HepG2 (cell line): ENCODE measurements around the gene DTYMK. TPM values are rescaled to one million over a fixed set of nuclear protein-coding genes. Genes with fewer than 3 reads are reported as not detected.

Experiments used
- AKAP8 ChIP-seq: sonication (generic); formaldehyde crosslinking; IDR thresholded peaks from 2 replicates; pipeline ENCODE4 v1.5.1; 2020; ENCODE audit warnings: mild to moderate bottlenecking, missing genetic modification reagents
- ARID3A ChIP-seq: IDR thresholded peaks from 2 replicates; pipeline ENCODE4 v1.6.1; 2012; ENCODE audit warnings: low read depth, low read length, improper control_type of control experiment
- ARNT ChIP-seq: fragments of 450-650 bp; IDR thresholded peaks from 2 replicates; pipeline ENCODE4 v1.6.1; 2017
- FOXA1 ChIP-seq, 2 experiments: fragments of 450-650 bp in 1 of 2; sonication (generic) in 1 of 2; formaldehyde crosslinking in 1 of 2; IDR thresholded peaks; 2 replicates each; pipeline versions ENCODE4 v1.4.0 to v1.6.1; 2016 to 2020; ENCODE audit warnings: missing genetic modification reagents in 1 of 2
- HNF4G ChIP-seq, 2 experiments: sonication (generic) in 1 of 2; formaldehyde crosslinking in 1 of 2; IDR thresholded peaks; 2 replicates each; pipeline versions ENCODE4 v1.4.0 to v1.6.1; 2011 to 2020; ENCODE audit warnings: borderline replicate concordance in 2 of 2, low read depth in 2 of 2, mild to moderate bottlenecking in 2 of 2, low read length in 1 of 2, missing genetic modification reagents in 1 of 2, moderate library complexity in 1 of 2
- MEF2D ChIP-seq: sonication (generic); formaldehyde crosslinking; IDR thresholded peaks from 2 replicates; pipeline ENCODE4 v1.5.1; 2020; ENCODE audit warnings: mild to moderate bottlenecking, missing genetic modification reagents
- MEIS2 ChIP-seq: sonication (generic); formaldehyde crosslinking; IDR thresholded peaks from 2 replicates; pipeline ENCODE4 v1.9.0; 2021; ENCODE audit warnings: mild to moderate bottlenecking, missing genetic modification reagents
- ONECUT2 ChIP-seq: sonication (generic); formaldehyde crosslinking; IDR thresholded peaks from 2 replicates; pipeline ENCODE4 v1.4.0; 2020; ENCODE audit warnings: missing genetic modification reagents
- PHF8 ChIP-seq: sonication (generic); formaldehyde crosslinking; IDR thresholded peaks from 2 replicates; pipeline ENCODE4 v1.5.0; 2020; ENCODE audit warnings: missing genetic modification reagents
- THAP11 ChIP-seq: IDR thresholded peaks from 2 replicates; pipeline ENCODE4 v1.6.1; 2016; ENCODE audit warnings: missing biosample characterization, missing genetic modification reagents
- ZFP90 ChIP-seq: sonication (generic); formaldehyde crosslinking; IDR thresholded peaks from 2 replicates; pipeline ENCODE4 v1.8.0; 2022; ENCODE audit warnings: missing genetic modification reagents, mild to moderate bottlenecking, inconsistent platforms, borderline replicate concordance
- ZIK1 ChIP-seq: sonication (generic); formaldehyde crosslinking; IDR thresholded peaks from 2 replicates; pipeline ENCODE4 v1.5.0; 2020; ENCODE audit warnings: mild to moderate bottlenecking, low read depth, missing genetic modification reagents, borderline replicate concordance
- ZNF24 ChIP-seq: fragments of 450-650 bp; IDR thresholded peaks from 2 replicates; pipeline ENCODE4 v1.6.1; 2017; ENCODE audit warnings: antibody characterized with exemption, mild to moderate bottlenecking
- ZNF337 ChIP-seq: sonication (generic); formaldehyde crosslinking; IDR thresholded peaks from 2 replicates; pipeline ENCODE4 v1.5.1; 2020; ENCODE audit warnings: missing genetic modification reagents, low read depth, mild to moderate bottlenecking, borderline replicate concordance
- ZNF615 ChIP-seq: sonication (generic); formaldehyde crosslinking; IDR thresholded peaks from 2 replicates; pipeline ENCODE4 v1.5.0; 2020; ENCODE audit warnings: mild to moderate bottlenecking, missing genetic modification reagents, borderline replicate concordance
- polyA plus RNA-seq, 8 experiments: library from polyadenylated mRNA; depleted of rRNA in 3 of 8; stranded (reverse) in 7 of 8; unstranded in 1 of 8; fragments of >200 nt; fragmentation: Illumina TruSeq in 4 of 8; extraction: Trizol in 4 of 8; gene quantifications; 2 replicates each; pipeline versions ENCODE4 v1.2.1 to v1.2.3, GENCODE V29; 2011 to 2016; ENCODE audit warnings: low read depth in 4 of 8, missing spikeins in 1 of 8, mixed read lengths in 1 of 8; ENCODE audit not compliant: insufficient read depth in 1 of 8
- total RNA-seq, 5 experiments: library from RNA; depleted of rRNA; stranded (reverse); fragments of >200 nt; fragmentation: Illumina TruSeq; extraction: Trizol; gene quantifications; 2 replicates each; pipeline ENCODE4 v1.2.3, GENCODE V29; 2016; ENCODE audit warnings: low read depth in 1 of 5
- TF ChIP-seq, protein P1 (sequence below): sonication (generic); formaldehyde crosslinking; IDR thresholded peaks from 2 replicates; pipeline ENCODE4 v1.4.0; 2020; ENCODE audit warnings: missing genetic modification reagents
- TF ChIP-seq, protein P2 (sequence below): IDR thresholded peaks from 2 replicates; pipeline ENCODE4 v1.6.1; 2016; ENCODE audit warnings: control low read depth
- TF ChIP-seq, protein P3 (sequence below): sonication (generic); formaldehyde crosslinking; IDR thresholded peaks from 2 replicates; pipeline ENCODE4 v1.9.0; 2021; ENCODE audit warnings: missing genetic modification reagents, borderline replicate concordance

The DTYMK gene
- total and polyA plus RNA-seq, 2 of the 13 experiments (the other 11 are each of a cell fraction or from before 2014, with no cell fraction given): 57.5 to 134 TPM

GRCh38 chr2:241686650-241687425 is at the start of gene DTYMK (continued):
- TF ChIP-seq ZFP90 (no peak; the same call in 1 of the 2 replicates), ZNF24 (peak; percentile 66; the same call in 1 of the 2 replicates), MEF2D (no peak), MEIS2 (CRISPR knock-in tag) (peak; percentile 16; the same call in 1 of the 2 replicates), ZNF615 (CRISPR knock-in tag) (no peak), PHF8 (peak; percentile 87), ARID3A (peak; percentile 19; the same call in 1 of the 2 replicates), THAP11 (CRISPR knock-in tag) (peak; percentile 95), ZNF337 (CRISPR knock-in tag) (no peak), ONECUT2 (CRISPR knock-in tag) (no peak), ZIK1 (CRISPR knock-in tag) (peak; percentile 97), HNF4G (IDR thresholded peaks at IDR 0.05; ENCODE audit: borderline replicate concordance, low read depth, low read length) (no peak; the same call in 1 of the 2 replicates), HNF4G (CRISPR knock-in tag; IDR thresholded peaks at IDR 0.05; ENCODE audit: borderline replicate concordance, low read depth) (peak; percentile 52; the same call in 1 of the 2 replicates), FOXA1 (IDR thresholded peaks at IDR 0.05) (no peak), FOXA1 (CRISPR knock-in tag; IDR thresholded peaks at IDR 0.05) (0 out of 2 replicates have a peak, but pooled peaks have one; percentile 32), AKAP8 (CRISPR knock-in tag) (peak; percentile 56; the same call in 1 of the 2 replicates), ARNT (no peak)
- TF ChIP-seq, protein P1, sequence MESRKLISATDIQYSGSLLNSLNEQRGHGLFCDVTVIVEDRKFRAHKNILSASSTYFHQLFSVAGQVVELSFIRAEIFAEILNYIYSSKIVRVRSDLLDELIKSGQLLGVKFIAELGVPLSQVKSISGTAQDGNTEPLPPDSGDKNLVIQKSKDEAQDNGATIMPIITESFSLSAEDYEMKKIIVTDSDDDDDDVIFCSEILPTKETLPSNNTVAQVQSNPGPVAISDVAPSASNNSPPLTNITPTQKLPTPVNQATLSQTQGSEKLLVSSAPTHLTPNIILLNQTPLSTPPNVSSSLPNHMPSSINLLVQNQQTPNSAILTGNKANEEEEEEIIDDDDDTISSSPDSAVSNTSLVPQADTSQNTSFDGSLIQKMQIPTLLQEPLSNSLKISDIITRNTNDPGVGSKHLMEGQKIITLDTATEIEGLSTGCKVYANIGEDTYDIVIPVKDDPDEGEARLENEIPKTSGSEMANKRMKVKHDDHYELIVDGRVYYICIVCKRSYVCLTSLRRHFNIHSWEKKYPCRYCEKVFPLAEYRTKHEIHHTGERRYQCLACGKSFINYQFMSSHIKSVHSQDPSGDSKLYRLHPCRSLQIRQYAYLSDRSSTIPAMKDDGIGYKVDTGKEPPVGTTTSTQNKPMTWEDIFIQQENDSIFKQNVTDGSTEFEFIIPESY (CRISPR knock-in tag): no peak; the same call in 1 of the 2 replicates
- TF ChIP-seq, protein P2, sequence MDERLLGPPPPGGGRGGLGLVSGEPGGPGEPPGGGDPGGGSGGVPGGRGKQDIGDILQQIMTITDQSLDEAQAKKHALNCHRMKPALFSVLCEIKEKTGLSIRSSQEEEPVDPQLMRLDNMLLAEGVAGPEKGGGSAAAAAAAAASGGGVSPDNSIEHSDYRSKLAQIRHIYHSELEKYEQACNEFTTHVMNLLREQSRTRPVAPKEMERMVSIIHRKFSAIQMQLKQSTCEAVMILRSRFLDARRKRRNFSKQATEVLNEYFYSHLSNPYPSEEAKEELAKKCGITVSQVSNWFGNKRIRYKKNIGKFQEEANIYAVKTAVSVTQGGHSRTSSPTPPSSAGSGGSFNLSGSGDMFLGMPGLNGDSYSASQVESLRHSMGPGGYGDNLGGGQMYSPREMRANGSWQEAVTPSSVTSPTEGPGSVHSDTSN (CRISPR knock-in tag): no peak
- TF ChIP-seq, protein P3, sequence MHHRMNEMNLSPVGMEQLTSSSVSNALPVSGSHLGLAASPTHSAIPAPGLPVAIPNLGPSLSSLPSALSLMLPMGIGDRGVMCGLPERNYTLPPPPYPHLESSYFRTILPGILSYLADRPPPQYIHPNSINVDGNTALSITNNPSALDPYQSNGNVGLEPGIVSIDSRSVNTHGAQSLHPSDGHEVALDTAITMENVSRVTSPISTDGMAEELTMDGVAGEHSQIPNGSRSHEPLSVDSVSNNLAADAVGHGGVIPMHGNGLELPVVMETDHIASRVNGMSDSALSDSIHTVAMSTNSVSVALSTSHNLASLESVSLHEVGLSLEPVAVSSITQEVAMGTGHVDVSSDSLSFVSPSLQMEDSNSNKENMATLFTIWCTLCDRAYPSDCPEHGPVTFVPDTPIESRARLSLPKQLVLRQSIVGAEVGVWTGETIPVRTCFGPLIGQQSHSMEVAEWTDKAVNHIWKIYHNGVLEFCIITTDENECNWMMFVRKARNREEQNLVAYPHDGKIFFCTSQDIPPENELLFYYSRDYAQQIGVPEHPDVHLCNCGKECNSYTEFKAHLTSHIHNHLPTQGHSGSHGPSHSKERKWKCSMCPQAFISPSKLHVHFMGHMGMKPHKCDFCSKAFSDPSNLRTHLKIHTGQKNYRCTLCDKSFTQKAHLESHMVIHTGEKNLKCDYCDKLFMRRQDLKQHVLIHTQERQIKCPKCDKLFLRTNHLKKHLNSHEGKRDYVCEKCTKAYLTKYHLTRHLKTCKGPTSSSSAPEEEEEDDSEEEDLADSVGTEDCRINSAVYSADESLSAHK (CRISPR knock-in tag): no peak
